Measurements from ENCODE around the gene CLCN1.

The CLCN1 gene

GRCh38 chr7:143399642-143400041 is 83.7 kb downstream of the CLCN1 start:
- ATAC-seq, result no peak

- ATAC-seq, result no peak
Measured at GRCh38 chr7:143401265-143401664, 85.4 kb downstream of the CLCN1 start.
